Memory B cell (primary cell): ENCODE measurements around the gene IMPG2.
A peak's percentile ranks its signal among the peaks of the same experiment; 100 is the strongest.

ENCODE experiments used
- ATAC-seq: fragments of 150-1000 bp; cut with Tn5 transposase; 2 replicates; pipeline ENCODE4 v1.10.0; 2021; ENCODE audit warnings: low read depth, mild to moderate bottlenecking, moderate library complexity
- DNase-seq, 2 donors: peaks; one replicate each; pipeline ENCODE4 v3.0.0; 2022; ENCODE audit warnings: low spot score in 2 of 2
- H3K27ac Mint-ChIP-seq: one replicate; pipeline ENCODE4 v1.8.0; 2022; ENCODE audit warnings: mild to moderate bottlenecking, moderate library complexity, mixed read lengths
- H3K27me3 Mint-ChIP-seq: one replicate; pipeline ENCODE4 v1.8.0; 2022; ENCODE audit warnings: mixed read lengths
- H3K36me3 Mint-ChIP-seq: one replicate; pipeline ENCODE4 v1.8.0; 2022; ENCODE audit warnings: mild to moderate bottlenecking, mixed read lengths
- H3K4me1 Mint-ChIP-seq: one replicate; pipeline ENCODE4 v1.8.0; 2022; ENCODE audit warnings: mixed read lengths
- H3K4me3 Mint-ChIP-seq: one replicate; pipeline ENCODE4 v1.8.0; 2022; ENCODE audit warnings: mild to moderate bottlenecking, moderate library complexity, mixed read lengths
- H3K9me3 Mint-ChIP-seq: one replicate; pipeline ENCODE4 v1.8.0; 2022; ENCODE audit warnings: mixed read lengths

The IMPG2 gene

DNA sequence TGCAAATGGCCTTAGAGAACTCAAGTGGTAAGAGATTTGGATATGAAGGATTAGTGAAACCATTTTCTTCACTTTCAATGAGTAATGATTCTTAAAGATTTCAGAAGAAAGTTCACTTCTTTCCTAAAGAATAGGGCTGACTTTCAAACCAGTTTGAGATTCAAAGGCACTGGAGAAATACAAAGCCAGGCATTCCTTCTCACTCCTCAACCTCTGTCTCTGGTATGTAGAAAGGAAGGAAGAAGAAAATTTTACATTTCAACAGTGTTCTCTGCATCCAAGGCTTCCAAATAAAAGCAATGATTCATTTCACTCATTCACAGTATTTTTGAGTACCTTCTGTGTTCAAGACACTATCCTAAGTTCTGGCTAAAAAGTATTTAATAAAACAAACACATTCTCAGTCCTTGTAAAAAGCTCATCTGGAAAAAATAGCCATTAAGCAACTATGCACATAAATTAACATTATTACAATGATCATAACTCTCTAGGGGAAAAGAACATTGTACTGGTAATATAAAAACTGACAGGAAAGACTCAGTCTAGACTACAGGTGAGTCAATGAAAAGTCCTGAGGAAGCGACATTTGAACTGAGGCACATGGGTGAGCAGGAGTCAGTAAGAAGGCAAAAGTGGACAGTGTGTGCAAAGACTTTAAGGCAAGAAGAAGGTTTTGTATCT is 79.5 kb downstream of the IMPG2 start:
- peaks cover 3% of the 10 kb centered on the region for H3K9me3 Mint-ChIP-seq

DNA sequence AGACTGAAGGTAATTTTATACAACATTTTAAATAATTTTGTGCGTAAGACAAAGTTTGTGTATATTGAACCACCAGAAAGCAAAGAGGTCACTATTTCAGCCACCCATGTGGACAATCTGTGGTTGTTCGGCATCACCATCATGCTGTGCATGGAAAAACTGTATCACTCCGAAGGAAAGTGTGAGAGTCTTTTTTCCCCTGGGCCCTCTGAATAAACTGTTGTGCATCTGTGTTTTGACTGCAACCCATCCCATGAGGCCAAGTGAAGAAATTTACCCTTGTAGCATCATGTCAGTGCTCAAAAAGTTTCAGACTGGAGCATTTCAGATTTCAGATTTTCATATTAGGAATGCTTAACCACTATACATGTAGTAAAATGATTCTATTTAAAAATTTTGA is 85.3 kb downstream of the IMPG2 start:
- no peaks in the 10 kb centered on the region for H3K4me1 Mint-ChIP-seq
- no peaks in the 10 kb centered on the region for H3K27me3 Mint-ChIP-seq
- no peak overlapping the region for H3K4me3 Mint-ChIP-seq
- no peak for ATAC-seq
- H3K36me3 Mint-ChIP-seq: no peaks in the 10 kb centered on the region
- no peaks in the 10 kb centered on the region for H3K9me3 Mint-ChIP-seq
- H3K27ac Mint-ChIP-seq: no peak overlapping the region
- DNase-seq: no peak

More for the DNA sequence above, 79.5 kb downstream of the IMPG2 start:
- DNase-seq: no peak
- Mint-ChIP-seq H3K36me3 (peaks cover 14% of the 10 kb centered on the region), H3K4me3 (no peak overlapping the region), H3K27ac (no peak overlapping the region), H3K4me1 (no peaks in the 10 kb centered on the region), H3K27me3 (no peaks in the 10 kb centered on the region)
- ATAC-seq: no peak

DNA sequence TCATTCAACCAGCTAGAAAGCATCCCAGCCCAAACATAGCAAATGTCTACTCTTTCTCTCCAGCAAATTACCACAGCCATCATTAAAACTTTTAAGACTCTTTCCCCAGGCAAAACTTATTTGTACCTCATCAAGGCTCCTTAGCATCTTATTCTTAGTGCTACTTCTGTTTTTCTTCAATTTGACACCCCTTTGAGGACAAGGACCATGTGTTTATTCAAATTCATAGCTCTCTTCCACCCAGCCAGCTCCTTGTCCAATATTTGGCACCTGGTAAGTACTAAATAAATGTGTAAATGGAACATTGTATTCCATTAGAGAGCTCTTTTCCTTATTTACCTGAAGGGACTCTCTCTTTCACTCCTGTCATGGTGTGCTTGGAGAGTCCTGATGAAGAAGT is 89.8 kb downstream of the IMPG2 start:
- Mint-ChIP-seq H3K9me3 (no peaks in the 10 kb centered on the region), H3K36me3 (no peaks in the 10 kb centered on the region), H3K27me3 (no peaks in the 10 kb centered on the region), H3K27ac (no peak overlapping the region), H3K4me3 (no peak overlapping the region), H3K4me1 (peaks cover 5% of the 10 kb centered on the region)
- DNase-seq (no peak), ATAC-seq (no peak)

DNA sequence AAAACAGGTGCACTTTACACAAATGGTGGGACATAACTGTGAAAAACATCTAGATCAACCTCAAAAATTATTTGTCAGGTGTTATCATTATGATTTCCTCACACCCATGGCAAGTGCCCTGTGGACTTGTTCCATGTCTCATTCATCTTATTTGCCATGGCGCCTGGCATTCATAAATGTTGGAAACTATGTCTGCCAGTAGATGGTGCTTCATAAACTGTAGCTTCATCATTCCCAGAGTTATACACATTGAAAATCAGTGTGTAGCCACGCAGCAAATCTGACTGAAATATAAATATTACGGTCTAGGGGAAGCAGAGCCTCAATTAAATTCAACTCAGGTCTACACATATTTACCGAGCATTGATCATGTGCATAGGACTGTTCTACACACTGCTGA is 90.7 kb downstream of the IMPG2 start:
- Mint-ChIP-seq H3K4me3 (no peak overlapping the region), H3K9me3 (no peaks in the 10 kb centered on the region), H3K27ac (no peak overlapping the region), H3K4me1 (peaks cover 5% of the 10 kb centered on the region), H3K36me3 (no peaks in the 10 kb centered on the region), H3K27me3 (no peaks in the 10 kb centered on the region)
- DNase-seq (no peak), ATAC-seq (no peak)

DNA sequence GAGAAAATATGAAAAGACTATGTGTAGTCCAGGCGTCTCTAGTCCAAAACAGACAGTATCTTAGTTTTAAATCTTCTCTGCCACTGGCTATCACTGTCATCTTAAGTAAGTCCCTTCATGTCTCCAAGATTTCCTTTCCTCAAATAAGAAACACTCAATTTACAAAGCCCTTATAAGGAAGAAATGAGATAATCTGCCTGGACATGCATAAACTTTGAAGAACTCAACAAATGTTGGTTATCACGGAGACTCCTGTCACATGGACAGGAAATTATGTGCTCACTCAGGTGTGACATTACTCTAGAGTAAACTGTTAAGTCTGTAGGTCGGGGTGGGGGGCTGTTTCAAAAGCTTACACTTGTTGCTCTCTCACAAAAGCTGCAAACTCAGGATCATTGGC is 91.9 kb downstream of the IMPG2 start:
- Mint-ChIP-seq H3K4me1 (peaks cover 5% of the 10 kb centered on the region), H3K9me3 (no peaks in the 10 kb centered on the region), H3K27ac (no peak overlapping the region), H3K36me3 (no peaks in the 10 kb centered on the region), H3K27me3 (no peaks in the 10 kb centered on the region), H3K4me3 (no peak overlapping the region)
- no peak for DNase-seq
- ATAC-seq: no peak

DNA sequence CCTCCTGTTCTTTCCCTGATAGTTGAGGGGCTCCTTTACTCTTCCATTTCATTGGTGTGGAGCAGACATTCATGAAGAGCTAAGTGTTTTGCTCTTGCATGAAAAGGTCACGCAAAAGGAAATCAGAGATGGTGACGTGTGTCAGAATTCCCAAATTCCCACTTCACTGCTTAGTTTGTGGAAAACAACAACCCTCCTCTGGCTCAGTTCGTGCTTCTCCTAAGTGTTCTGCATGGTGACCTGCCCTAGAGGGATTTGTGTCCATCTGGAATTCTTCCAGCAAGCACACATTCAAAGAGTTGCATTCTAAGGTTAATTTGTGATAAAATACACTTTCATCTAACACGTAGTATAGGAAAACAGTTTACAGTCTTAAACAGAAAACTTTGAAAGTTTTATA is 95.6 kb downstream of the IMPG2 start:
- DNase-seq: no peak
- Mint-ChIP-seq H3K27ac (no peak overlapping the region), H3K27me3 (peaks cover 2% of the 10 kb centered on the region), H3K9me3 (peaks cover 2% of the 10 kb centered on the region), H3K36me3 (peaks cover 1% of the 10 kb centered on the region), H3K4me3 (no peak overlapping the region), H3K4me1 (peaks cover 5% of the 10 kb centered on the region)
- ATAC-seq: no peak

DNA sequence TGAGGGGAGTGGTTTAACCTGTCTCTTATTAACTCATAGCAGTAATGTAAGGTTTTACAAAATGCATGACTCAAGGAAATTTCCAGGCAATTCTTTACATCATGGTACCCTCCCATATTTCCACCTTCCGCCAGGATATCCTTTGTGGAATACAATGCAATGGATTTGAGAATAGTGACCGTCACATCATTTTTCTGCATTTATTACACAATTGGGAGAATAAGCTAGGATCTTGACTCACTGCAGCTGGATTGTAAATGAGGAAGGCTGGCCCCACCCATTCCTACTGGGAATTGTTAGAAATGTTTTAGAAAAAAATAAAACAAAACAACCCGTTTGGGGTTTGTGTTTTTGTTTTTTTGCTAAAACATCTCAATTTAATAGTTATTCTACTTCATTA is 97.4 kb downstream of the IMPG2 start:
- Mint-ChIP-seq H3K9me3 (peaks cover 2% of the 10 kb centered on the region), H3K36me3 (peaks cover 1% of the 10 kb centered on the region), H3K27me3 (peaks cover 2% of the 10 kb centered on the region), H3K4me3 (no peak overlapping the region), H3K4me1 (no peaks in the 10 kb centered on the region), H3K27ac (no peak overlapping the region)
- ATAC-seq: no peak
- DNase-seq: no peak

DNA sequence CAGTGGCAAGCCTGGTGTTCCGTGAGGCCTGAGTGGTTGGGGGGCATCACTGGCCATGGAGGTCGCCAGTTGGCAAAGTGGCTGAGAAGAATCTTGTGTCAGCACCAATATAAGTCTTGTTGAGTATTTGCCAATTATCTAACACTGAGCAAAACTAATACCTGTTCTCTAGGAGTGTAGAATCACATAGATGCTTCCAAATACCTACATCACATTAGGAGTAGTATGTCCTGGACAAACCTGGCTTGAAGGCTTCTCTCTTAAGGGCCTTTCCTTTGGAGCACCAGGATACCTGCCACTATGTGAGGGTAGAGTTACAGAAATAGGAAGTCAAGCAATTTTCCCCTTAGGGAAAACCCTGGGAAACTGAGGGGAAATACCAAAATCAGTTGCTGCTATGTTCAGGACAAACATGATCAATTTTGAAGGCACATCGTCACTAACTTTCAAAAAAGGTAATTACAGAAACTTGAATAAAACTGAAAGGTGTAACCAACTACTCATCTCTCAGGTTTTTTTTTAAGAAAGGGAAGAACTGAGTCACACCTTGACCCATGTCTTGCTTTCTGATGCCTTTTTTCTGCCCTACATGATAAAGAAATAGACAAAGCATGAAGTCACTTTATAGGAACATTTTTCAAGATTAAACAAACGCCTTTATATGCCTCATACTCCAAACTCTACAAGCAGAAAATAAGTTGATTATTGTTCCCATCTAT is 100.4 kb downstream of the IMPG2 start:
- ATAC-seq: no peak

DNA sequence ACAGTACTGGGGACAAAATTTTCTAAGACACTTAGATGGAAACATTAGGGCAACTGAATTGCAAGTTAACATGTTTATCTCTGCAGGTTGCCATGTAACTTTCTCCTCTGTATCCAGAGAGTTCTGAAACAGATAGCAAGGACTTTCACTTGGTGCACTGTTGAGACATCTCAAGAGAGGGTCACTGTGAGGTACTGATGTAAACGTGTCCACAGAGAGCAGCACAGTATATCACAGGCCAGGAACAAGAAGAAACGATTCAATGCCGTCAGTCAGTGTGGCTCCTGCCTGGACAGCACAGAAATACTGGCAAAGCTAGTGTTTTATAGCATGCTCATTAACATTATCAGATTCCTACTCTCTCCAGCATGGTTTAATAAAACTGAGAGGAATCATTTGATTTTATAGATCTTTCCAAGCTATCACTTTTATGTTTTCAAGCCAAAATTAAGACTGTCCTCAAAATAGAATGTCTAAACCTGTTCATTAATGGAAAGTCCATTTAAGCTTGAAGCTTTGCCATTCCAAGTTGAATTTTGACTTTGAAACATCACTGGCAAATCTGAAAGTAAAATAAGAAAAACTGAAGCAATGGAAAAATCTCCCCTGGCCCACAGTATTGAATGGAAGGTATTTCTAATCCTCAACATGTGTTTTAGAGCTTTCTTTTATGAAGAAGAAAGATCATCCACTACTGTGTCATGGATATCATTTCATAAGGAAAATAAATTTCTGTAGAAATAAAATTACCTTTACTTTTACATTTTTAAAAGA is 102.7 kb downstream of the IMPG2 start:
- ATAC-seq: no peak
- no peak overlapping the region for H3K4me3 Mint-ChIP-seq
- H3K9me3 Mint-ChIP-seq: peaks cover 13% of the 10 kb centered on the region
- H3K27ac Mint-ChIP-seq: no peak overlapping the region
- DNase-seq: no peak
- H3K36me3 Mint-ChIP-seq: peaks cover 6% of the 10 kb centered on the region
- peaks cover 2% of the 10 kb centered on the region for H3K27me3 Mint-ChIP-seq
- no peaks in the 10 kb centered on the region for H3K4me1 Mint-ChIP-seq

More for the DNA sequence above, 100.4 kb downstream of the IMPG2 start:
- Mint-ChIP-seq H3K27ac (no peak overlapping the region), H3K4me3 (no peak overlapping the region), H3K27me3 (peaks cover 2% of the 10 kb centered on the region), H3K4me1 (no peaks in the 10 kb centered on the region), H3K9me3 (peaks cover 2% of the 10 kb centered on the region), H3K36me3 (peaks cover 1% of the 10 kb centered on the region)
- DNase-seq: no peak

DNA sequence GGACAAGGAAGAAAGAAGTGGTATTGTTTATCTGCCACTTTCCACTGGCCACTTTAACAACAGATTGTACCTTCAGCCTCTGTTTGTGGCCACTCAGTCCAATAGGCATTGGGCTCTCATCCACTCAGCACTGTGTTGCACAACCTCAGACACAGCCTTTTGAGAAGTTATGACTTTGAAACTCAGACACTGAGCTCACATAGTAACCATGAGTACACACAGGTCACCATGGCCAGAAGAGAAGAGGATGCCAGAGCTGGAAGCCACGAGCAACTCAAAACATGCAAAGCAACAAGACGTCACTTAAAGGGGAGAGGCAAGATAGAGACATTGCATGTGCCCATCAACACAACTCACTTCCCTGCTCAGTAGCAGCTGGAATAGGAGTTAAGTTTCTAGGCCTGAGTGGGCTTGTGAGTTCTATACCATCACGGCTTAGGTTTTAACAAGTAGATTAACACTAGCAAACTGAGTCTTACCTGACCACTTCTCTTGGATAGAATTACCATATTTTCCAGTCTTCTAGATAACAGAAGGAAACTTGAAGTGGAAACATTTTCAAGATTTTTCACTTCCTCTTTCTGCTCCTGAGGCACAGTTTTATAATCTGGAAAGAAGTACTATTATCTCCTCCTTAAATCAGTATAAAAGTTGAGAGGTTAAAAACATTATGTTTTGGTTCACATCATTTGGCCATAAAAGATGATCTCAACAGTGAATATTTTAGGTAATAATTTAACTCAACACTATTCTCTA is 103.5 kb downstream of the IMPG2 start:
- no peak for DNase-seq
- H3K27me3 Mint-ChIP-seq: peaks cover 2% of the 10 kb centered on the region
- no peak overlapping the region for H3K27ac Mint-ChIP-seq
- peaks cover 13% of the 10 kb centered on the region for H3K9me3 Mint-ChIP-seq
- no peak overlapping the region for H3K4me3 Mint-ChIP-seq
- peaks cover 6% of the 10 kb centered on the region for H3K36me3 Mint-ChIP-seq
- peak; percentile 64 for ATAC-seq
- no peaks in the 10 kb centered on the region for H3K4me1 Mint-ChIP-seq

DNA sequence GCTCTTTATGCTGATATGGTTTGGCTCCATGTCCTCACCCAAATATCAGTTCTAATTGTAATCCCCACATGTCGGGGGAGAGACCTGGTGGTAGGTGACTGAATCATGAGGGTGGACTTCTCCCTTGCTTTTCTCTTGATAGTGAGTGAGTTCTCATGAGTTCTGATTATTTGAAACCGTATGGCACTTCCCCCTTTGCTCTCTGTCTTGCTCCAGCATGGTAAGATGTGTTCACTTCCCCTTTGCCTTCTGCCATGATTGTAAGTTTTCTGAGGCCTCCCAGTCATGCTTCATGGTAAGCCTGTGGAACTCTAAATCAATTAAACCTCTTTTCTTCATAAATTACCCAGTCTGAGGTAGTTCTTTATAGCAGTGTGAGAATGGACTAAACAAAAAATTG is 107.6 kb downstream of the IMPG2 start:
- no peak overlapping the region for H3K27ac Mint-ChIP-seq
- H3K4me1 Mint-ChIP-seq: no peaks in the 10 kb centered on the region
- H3K36me3 Mint-ChIP-seq: peaks cover 5% of the 10 kb centered on the region
- ATAC-seq (no peak), DNase-seq (no peak)
- no peak overlapping the region for H3K4me3 Mint-ChIP-seq
- peaks cover 3% of the 10 kb centered on the region for H3K27me3 Mint-ChIP-seq
- peaks cover 11% of the 10 kb centered on the region for H3K9me3 Mint-ChIP-seq

DNA sequence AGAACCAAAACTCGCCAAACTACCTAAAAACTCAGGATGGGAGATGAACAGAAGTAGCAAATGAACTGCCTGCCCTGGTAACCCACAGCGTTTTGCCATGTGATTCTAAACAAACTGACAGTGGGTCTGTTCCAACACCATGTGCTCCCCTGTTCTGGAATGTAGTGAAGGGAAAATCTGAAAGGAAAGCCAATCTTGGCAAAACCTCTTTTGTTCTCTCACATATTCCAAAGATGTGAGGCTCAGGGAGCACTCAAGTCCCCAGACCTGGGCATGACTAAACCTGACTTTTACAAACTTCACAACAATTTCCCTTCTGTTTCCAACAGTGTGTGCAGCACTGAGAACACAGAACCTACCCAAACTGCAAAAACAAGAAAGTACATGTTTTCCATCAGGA is 116.1 kb downstream of the IMPG2 start:
- no peaks in the 10 kb centered on the region for H3K36me3 Mint-ChIP-seq
- no peak for ATAC-seq
- H3K27ac Mint-ChIP-seq: no peak overlapping the region
- H3K4me1 Mint-ChIP-seq: peaks cover 5% of the 10 kb centered on the region
- no peak overlapping the region for H3K4me3 Mint-ChIP-seq
- H3K9me3 Mint-ChIP-seq: no peaks in the 10 kb centered on the region
- H3K27me3 Mint-ChIP-seq: peaks cover 11% of the 10 kb centered on the region
- DNase-seq: no peak

DNA sequence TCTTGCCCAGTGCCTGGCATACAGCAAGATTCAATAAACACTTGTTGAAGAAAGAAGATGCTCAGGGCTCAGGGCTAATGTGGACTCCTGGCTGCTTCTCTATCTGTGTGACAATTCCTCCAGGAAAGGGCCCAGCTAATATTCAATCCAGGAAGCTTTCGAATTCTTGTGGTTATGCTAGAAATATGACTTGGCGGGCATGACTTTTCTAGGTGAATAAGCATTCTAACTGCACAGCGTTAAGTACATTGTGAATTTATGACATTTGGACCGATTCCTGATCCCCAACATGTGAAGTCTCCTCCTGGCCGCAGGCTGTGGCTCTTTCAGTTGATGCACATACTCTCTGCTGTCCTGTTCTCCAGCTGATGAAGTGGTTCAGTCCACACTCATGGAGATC is 117.0 kb downstream of the IMPG2 start:
- peaks cover 8% of the 10 kb centered on the region for H3K27me3 Mint-ChIP-seq
- H3K27ac Mint-ChIP-seq: no peak overlapping the region
- H3K4me1 Mint-ChIP-seq: peaks cover 5% of the 10 kb centered on the region
- H3K36me3 Mint-ChIP-seq: no peaks in the 10 kb centered on the region
- H3K9me3 Mint-ChIP-seq: no peaks in the 10 kb centered on the region
- no peak for DNase-seq
- no peak for ATAC-seq
- H3K4me3 Mint-ChIP-seq: no peak overlapping the region

DNA sequence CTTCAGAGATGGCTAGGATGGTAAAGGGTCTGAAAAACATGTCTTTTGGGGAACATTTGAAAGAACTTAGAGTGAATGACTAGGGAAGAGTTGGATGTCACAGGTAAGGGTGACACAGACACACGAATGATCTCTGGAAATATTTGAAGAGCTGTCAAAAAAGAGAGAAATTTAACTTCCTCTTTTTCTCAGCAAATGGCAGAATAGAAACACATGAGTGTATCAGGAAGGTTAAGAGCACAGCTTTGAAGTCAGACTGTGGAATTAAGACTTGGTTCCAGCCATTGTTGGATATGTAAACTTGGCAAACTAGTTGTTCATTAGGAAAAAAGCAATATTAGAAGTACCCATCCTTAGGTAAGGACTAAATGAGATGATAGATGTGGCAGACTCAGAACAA is 117.7 kb downstream of the IMPG2 start:
- H3K4me1 Mint-ChIP-seq: peaks cover 5% of the 10 kb centered on the region
- H3K9me3 Mint-ChIP-seq: no peaks in the 10 kb centered on the region
- ATAC-seq (peak; percentile 43), DNase-seq (no peak)
- H3K36me3 Mint-ChIP-seq: no peaks in the 10 kb centered on the region
- no peak overlapping the region for H3K27ac Mint-ChIP-seq
- H3K4me3 Mint-ChIP-seq: no peak overlapping the region
- H3K27me3 Mint-ChIP-seq: peaks cover 8% of the 10 kb centered on the region
